Measurements from ENCODE around the gene ADD1.
"Not testable (repeated sequence)": the region's sequence is repeated elsewhere in the genome, so short reads cannot be mapped to it uniquely, and the experiment has no call there.

Gene ADD1

DNA sequence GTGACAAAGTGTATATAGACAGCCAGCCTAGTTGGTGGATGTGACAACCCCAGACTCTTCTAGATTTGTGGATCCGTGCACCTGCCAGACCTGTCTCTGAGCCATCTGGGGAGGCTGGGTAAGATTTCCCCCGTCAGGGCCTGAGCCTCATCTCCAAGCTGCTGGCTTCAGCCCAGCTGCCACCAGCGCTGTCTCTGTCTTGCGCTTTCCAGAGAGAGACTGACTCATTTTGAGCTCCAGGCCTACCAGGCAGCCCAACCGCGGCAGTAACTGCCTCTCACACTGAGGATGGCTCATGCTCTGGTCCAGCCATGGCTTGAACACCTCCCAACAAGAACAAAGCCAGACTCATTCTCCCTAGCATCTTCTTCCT lies 93.1 kb downstream of the ADD1 start:
- peak; percentile 92 for DNase-seq

DNA sequence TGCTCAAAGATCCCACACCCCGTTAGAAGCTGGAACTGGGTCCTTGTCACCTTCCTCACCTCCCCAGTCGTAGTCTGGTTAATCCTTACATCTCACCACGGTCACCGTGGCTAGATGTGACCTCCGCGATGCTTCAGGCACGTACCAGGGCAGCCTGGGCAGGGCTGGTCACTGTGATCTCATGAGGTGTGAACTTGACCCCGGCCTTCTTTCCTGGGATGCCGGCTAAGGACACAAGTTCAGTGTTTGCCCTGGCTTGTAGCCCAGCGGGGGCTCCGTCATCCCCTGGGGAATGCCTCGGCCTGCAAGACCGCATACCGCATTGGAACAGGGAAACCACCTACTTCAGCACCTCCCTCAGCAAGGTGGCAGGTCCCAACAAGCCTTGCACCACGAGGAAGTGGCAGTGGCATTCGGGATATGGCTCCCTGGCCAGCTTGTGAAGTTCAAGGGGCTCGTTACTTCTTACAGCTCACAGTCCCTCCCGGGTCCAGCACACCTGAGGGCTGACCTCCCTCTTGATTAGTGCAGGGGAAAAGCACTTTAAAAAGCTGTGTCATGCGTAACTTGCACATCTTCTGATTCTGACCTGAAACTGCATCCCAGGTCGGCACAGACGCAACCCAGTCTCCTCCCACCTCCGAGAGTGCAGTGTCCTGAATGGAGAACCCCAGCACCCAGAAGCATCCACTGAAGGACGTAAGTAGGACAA lies 93.7 kb downstream of the ADD1 start:
- peak; percentile 61 for DNase-seq

DNA sequence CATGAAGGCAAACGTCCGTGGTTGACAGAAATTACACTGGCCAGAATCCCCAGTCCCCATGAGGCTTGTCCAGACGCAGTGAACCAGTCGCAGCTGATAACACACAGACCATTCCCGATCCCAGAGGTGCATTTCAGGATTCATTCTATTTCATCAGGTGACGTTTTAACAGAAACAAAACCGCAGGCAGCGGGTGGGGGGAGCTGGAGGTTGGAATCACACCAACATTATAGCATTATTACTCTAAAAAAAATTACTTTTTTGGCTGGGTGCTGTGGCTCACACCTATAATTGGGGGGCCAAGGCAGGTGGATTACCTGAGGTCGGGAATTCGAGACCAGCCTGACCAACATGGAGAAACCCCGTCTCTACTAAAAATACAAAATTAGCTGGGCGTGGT lies 94.3 kb downstream of the ADD1 start:
- DNase-seq: no peak

DNA sequence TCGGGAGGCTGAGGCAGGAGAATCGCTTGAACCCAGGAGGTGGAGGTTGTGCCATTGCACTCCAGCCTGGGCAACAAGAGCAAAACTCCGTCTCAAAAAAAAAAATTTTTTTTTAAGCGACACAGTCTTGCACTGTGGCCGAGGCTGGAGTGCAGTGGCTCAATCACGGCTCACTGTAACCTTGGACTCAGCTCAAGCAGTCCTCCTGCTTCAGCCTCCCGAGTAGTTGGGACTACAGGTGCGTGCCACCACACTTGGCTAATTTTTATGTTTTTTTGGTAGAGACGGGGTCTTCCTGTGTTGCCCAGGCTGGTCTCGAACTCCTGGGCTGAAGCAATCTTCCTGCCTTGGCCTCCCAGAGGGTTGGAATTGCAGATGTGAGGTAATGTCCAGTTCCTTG lies 94.8 kb downstream of the ADD1 start:
- DNase-seq: not testable (repeated sequence)

DNA sequence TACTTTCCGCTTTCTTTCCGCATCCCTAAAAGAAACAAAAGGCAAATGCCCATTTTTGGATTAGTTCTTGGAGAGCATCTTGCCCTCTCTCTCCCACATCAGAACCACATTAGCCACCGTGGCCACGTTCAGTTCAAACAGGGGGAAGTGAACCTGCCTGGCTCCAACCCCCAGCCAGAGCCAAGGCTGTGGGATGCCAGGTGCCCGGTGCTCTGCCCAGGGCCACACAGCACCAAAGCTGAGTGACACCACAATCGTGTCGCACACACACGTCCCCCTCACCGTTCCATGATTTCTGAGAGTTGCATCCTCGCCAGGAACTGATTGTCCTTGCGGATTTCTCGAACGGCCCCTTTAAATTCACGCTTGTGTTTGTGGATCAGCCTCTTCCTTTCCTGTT lies 95.3 kb downstream of the ADD1 start:
- DNase-seq: no peak

DNA sequence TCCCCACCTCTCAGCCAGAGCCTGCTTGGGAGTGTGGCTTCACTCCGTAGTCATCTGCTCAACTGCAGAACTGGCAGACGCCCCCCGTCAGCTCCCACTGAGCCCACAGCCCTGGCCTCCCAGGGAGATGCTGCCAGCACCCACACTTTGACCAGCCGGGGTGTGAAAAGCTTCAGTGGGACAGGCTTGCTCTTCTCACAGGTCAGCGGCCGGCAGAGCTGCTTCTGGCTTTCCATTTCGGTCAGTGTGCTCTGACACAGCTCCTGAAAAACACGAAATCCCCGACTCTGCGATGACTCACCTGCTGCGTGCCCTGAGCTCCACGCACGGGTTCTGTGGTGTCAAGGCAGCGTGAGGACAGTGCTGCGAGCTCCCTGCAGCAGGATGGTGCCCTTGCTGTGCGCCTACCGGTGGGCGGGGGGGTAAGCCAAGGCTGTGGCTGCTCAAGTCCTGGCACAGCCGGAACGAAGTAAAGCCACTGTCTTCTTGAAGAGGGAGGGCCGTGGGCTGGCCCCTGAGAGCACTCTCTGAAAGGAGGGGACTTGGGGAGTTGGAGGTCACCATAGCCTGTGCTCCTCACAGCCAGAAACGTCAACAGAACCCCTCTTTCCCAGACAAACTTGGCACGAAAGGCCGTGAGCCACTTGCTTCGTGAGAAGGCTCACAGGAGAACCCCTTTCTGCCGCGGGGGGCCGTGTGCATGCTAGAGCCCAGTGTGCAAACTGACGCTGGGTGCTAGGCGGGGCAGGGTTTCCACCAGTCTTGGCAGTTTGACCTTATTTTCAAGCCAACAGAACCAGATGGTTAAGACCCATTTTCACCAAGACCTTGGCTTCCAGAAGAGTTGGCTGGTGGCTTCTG lies 96.0 kb downstream of the ADD1 start:
- DNase-seq: peak; percentile 39

DNA sequence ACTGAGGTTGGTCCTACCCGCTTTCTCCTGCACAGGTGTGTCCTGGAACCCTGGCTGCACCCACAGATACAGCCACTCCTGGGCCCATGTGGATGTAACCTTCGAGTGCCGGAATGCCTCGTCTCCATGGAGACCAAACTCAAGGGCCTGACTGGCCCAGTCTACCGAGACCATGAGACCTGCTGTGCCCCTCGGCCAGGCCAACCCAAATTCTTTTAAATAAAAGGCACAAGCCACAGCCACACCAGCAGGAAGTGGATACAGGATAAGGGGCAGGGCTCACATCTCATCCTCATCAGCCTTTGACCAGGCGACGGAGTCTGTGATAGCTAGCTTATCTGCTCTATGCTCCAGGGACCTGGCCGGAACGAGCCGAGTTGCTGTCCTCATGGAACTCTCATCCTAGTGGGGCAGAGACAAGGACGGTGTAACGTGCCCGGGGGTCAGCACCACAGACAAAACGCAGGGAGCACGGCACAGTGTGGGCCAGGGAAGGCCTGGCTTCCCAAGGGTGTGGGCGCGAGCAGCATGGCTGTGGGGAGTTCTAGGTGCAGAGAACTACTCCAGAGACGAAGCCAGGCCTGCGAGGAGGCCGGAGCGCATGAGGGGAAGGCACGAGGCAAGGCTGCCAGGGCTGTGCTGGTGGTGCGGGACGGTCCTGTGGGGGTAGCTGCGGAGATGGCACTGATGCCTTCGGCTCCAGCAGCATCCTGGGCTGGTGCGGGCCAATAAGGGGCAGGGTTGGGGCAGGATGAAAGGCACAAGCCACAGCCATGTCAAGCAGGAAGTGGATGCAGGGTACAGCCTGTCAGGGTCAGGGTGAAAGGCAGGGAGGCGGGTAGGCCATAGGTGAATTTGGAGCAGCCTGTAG lies 96.9 kb downstream of the ADD1 start:
- no peak for DNase-seq

DNA sequence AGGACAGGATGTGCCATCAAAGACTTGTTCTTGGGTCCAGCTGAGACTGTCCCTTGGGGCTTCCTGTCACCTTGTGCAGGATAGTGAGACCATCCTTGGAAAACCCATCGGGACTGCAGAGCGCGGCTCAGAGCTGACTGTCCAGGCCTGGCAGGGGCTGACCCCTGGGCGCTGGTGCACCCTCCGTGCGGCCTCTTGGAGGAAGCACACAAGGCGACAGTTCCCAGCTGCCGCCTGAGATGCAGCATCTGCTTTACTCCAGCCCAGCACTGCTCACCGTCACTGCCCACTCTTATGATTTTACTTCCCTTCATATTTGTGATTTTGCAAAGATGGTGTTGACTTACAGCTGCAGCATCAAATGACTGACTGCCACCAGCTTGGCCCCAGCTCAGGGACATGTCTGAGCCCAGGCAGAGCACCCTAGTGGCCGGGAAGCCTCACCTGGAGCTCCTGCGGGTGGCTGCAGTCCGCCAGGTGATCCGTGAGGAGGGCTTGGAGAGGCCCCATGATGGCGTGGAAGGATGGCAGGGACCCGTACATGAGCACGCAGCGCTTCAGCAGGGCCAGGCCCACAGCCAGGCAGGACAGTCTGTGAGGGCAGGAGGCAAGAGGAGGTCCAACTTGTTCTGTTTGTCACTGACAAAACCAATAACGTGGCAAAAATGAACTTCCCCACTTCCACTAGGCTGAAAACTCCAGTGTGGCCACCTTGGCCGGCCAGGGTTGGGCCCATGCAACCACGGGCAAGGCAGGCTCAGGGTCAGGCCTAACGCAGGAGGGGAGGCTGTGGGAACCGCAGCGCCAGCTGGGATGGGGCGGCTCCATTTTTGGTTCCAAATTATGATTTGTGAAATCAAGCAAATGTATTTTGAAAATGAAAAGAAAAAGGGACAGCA lies 97.7 kb downstream of the ADD1 start:
- DNase-seq: no peak

DNA sequence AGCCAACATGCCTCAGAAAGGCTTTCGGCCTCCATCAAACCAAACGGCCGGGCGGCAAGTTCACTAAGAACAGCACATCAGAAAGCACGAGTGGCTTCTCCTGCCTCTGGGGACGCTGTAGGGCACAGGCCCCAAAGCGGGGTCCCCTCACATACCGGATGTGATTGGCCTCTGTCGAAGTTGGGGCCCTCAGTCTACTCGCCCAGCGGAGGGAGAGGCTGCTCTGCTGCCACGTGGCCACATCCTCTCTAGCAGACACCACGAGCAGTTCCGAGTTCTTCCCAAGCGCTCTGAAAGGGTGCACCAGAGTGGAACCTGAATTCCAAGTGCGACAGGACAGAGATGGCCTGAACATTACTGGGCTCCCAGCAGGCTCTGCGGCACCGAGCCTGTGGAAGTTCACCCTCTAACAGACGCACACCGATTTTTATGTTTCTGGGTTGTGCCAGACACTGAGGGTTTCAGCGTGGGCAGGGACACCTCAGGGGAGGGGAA lies 98.4 kb downstream of the ADD1 start:
- no peak for DNase-seq

DNA sequence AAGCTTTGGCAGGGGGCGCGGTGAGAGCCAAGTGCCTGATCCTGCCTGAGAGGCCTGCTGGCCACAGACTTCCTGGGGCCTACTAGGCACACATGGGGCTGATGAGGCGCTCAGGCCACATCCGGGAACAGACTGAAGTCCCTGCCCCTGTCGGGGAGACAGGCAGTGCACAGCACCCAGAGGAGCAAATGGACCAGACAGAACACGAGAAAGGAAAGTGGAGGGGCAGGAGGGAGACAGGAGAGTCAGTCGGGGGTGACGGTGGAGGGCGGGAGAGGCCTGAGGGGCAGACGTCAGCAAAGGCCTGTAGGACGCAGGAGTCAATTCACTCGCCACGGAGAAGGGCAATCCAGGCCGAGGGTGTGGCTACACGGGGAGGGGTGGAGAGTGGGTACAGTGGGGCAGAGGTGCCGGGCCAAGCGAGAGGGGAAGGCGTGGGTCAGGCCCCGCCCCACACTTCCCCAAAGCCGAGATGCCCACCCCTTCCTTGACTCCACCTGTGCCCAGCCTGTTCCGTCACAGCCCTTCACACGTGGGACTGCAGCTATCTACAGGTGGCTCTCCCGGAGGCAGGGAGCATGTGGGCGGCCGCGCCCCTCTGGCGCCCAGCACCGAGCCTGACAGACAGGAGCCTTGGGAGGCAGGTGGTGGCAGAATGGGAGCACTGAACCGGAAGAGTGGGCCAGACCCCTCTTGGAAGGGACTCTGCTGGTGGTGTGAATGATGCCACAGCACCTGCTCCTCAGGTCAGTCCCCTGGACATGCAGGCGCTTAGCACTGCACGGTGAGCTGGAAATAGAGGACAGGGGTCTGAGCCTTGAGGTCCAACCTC lies 99.1 kb downstream of the ADD1 start:
- peak; percentile 30 for DNase-seq

DNA sequence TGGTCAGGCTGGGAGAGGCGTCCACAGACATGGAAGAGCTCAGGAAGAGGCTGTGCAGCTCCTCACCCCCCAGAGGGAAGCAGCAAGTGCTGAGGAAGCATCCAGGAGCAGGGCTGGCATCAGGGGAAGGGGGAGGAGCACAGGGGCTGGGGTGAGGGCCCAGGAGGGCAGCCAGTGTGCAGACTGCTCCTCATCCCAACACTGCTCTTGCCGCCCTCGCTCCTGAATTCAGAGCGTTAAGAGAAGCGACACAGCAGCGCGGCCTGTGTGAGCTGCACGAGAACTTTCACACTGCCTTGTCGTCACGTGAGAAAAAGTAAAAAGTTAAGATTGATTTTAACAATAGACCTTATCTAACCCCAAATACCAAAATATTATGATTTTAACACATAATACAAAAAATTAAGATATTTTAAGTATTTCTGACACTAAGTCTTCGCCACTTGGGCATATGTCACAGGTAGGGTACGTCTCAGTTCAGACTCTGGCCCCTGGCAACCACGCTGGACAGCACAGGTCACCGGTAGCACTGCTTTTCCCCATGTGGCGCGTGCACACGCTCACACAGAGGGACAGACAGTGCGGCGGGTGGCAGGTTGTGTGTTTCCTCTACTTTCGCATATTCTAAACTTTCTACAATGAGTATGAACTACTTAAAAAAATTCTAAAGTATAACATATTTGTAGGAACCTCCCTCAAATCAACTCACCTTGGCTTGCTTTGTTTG lies 99.9 kb downstream of the ADD1 start:
- no peak for DNase-seq

DNA sequence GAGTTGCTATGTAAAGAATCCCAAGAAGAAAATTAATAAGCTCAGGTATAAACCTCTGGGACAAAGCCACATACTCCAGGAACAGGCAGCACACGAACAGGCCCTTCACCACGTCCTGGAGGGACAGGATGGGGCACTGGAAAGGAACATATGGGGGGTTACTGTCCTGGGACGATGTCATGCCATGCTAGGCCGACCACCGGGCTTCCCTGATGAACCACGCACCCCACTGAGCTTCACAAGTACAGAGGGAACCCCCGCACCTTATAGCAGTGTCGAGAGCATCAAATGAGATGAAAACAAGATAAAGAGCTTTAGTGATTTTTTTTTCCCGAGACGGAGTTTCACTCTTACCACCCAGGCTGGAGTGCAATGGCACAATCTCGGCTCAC lies 100.4 kb downstream of the ADD1 start:
- no peak for DNase-seq

DNA sequence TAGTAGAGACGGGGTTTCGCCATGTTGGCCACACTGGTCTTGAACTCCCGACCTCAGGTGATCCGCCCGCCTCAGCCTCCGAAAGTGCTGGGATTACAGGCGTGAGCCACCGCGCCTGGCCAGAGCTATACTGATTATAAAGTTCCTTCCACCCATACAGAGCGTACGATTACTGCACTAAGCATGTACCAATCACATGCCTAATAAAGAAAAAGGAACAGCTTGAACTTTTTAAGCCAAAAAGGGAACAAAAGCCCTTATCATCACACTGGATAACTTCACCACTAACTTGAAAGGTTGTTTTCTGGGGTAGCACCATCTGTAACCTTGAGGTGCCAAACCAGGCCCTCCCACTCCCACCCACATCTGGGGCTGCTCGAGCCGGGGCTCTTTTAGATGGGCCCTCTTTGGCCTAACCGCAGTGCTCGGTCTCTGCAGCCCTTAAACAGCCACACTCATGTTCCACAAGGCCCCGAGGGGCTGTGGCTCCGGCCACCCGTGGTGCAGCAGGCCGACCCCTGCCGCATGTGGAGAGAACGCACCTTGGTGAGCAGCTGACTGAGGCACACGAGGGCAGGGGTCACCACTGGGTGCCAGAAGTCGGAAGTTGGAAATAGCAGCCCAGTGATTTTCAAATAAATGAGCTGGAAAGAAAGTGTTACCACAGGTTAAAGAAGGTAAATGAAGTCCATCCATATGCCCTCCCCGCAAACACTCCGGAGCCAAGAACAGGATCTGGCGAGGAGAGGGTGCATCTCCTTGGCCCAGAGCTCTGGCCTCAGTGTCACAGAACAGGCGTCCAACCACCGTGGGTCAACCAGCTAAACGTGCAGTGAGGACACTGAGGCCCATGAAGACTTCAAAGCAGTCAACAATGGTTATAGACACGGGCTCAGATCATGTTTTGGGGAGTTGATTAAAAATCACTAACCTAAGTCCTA lies 101.2 kb downstream of the ADD1 start:
- DNase-seq: no peak

DNA sequence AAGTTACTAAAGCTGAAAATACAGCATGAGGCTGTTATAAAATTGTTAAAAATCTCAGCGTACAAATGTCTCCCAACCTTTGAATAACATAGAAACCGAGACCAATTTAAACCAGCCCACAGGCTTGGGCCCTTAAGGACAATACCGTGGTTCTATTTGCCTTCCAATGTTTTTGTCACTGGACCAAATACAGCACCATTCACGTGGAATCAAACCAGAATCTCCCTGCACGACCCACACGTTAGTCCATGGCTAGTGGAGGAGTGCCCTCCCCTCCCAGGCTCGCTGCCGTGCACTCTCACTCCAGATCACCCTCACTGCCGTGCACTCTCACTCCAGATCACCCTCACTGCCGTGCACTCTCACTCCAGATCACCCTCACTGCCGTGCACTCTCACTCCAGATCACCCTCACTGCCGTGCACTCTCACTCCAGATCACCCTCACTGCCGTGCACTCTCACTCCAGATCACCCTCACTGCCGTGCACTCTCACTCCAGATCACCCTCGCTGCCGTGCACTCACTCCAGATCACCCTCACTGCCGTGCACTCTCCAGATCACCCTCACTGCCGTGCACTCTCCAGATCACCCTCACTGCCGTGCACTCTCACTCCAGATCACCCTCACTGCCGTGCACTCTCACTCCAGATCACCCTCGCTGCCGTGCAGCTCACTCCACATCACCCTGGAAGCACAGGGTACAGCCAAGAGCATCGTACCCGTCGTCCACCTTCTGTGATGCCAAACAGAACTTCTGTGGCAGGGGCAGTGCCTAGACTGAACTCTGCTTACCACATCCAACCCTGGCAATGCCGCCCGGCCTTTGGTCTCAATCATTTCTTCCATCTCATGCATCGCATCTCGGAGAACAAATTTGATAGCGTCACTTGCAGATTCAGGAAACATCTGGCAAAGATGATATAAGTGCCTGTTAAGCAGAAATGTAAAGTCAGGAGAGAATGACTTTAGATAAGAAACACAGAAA lies 102.3 kb downstream of the ADD1 start:
- not testable (repeated sequence) for DNase-seq

DNA sequence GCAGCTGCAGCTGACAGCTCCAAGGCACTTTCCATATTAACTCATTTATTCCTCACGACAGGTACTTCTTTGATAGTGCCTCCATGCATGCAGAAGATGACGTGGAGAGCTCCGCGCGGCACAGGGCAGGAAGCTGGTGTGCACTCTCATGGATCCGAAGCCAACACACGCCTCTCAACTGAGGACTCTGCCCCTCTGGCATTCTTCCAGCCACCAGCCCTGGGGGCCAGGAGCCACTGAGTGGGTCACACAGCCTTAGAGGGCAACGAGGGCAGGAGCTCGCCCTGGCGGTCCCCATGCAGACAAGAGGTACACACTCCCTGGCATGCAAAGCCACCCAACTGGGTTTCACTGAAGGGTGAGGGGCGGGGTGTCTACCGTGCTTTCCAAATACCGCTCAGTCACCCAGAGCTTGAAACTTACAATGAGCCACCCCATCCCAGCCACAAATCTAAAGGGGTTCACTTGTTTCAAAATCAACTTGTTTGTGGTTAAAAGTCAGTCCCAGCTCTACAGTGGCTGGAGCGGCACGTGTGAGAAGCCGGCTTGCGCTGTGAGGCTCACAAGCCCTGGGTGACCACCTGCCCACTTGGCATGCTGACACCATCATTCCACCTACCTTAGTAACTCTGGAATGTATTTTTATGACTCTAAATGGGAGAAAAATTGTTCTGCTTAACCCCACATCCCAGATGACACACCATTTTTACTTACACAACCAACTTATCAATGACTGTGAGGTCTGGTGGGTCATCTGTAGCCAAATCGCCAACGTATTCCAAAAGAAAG lies 103.4 kb downstream of the ADD1 start:
- DNase-seq: no peak

DNA sequence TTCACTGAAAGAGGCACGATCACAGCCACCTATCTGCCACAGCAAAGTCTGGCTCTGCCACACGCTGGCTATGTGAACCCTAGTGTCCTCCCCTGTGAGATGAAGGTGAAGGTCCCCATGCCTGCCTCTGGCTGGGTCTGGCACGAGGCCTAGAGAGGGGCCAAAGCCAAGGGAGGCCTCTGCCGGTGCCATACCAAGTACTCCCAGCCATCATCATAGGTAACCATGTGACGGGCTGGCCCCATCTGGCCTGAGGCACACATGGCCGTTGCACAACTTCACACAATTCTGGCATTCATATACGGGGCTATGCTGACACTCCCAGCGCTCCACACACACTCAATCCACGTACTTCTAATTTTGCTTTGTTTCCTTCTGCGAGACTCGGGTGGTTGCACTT lies 104.3 kb downstream of the ADD1 start:
- no peak for DNase-seq

Measured in activated CD4-positive, alpha-beta T cell treated with anti-CD3 and anti-CD28 coated beads, Interleukin-10, Interleukin-2, amounts not matched to agents 100 ng/mL and 50 ng/mL, durations not matched to agents 16 hours and 8 hours (primary cell).